DMS 273 (cell line): ENCODE data around the gene NEURL1.

Source experiments
- DNase-seq: peaks from one replicate; lab custom pipeline; 2025; ENCODE audit not compliant: unreplicated experiment; lab: John Stamatoyannopoulos, UW

Gene NEURL1, protein sequence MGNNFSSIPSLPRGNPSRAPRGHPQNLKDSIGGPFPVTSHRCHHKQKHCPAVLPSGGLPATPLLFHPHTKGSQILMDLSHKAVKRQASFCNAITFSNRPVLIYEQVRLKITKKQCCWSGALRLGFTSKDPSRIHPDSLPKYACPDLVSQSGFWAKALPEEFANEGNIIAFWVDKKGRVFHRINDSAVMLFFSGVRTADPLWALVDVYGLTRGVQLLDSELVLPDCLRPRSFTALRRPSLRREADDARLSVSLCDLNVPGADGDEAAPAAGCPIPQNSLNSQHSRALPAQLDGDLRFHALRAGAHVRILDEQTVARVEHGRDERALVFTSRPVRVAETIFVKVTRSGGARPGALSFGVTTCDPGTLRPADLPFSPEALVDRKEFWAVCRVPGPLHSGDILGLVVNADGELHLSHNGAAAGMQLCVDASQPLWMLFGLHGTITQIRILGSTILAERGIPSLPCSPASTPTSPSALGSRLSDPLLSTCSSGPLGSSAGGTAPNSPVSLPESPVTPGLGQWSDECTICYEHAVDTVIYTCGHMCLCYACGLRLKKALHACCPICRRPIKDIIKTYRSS

GRCh38 chr10:103493362-103493915 lies at the start of gene NEURL1:
TSS of gene NEURL1 (plus strand) at chr10:103493705. CDS start at chr10:103494388, 683 bp downstream.
- DNase-seq = peak; percentile 66

- DNase-seq = no peak
Observed at GRCh38 chr10:103444478-103444877, 49.0 kb upstream of the NEURL1 start.

GRCh38 chr10:103445366-103445765 lies 48.1 kb upstream of the NEURL1 start:
- no peak for DNase-seq

DNA sequence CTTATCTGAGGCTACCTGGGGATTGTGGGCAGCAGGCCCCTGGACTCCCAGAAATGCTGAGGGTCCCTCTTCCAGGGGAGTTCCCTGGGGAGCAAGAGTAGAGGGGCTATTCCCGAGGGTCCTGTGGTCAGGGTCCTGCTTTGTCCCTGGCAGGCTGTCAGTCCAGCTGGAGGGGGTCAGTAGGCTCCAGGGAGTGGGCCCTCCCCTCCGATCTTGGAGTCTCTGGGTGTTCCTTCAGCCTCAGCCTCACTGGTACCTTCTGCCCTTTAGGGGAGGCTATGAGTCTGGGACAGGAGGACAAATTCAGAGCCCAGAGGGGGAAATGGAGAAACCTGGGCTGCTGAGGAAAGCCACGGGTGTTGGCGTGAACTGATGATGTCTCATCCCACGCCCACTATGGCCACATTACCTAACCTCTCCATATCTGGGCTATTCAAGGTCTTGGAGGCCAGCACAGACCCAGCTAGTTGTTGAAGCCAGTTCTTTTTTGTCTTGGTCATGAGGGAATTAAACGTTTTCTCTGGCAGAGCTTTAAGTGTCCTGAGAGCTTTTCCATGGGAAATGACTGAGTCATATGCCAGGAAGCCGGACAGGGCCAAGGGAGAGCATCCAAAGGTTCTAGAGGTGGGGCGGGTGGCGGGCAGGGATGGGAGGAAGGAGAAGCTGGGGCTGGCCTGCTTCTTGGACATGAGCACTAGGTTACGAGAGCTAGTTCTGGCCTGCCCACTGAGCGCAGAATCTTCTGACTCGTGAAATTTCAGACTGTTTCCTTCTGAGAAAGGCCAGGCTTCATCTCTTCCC lies 47.5 kb upstream of the NEURL1 start:
- DNase-seq = no peak

DNA sequence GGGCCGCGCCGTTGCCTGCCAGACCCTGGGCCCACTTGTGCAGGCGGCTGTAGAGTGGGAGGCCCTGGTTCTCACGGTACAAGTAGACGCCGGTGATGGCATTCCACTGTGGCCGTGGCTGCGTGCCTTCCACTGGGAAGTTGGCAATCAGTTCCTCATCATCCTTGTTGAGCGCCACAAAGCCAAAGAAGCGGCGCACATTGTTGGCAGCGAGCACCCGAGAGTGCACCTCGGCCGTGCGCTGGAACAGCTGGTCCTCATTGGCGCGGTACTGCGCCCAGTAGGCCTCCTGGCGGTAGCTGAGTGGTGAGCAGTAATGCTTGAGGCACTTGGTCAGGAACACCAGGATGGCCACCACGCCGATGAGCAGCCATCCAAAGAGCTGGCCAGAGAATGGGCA lies 46.3 kb upstream of the NEURL1 start:
- DNase-seq = no peak

DNA sequence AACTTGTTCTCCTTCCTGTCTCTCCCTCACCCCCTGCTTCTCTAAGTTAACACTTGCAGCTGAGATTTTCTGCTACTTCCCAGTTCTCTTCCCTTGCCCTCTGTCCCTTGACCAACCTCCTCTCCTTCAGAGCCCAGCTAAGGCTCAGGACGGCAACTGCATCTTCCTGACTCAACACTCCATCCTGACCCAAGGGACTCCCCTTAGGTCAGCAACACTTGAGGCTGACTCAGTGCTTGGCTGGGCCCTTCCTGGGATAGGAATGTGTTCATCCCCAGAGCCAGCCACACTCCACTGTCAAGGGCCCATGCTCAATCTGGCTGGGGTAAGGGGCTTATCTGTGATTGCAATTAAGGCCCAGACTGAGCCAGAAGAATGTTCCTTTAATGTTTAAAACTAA lies 44.8 kb upstream of the NEURL1 start:
- DNase-seq = no peak

DNA sequence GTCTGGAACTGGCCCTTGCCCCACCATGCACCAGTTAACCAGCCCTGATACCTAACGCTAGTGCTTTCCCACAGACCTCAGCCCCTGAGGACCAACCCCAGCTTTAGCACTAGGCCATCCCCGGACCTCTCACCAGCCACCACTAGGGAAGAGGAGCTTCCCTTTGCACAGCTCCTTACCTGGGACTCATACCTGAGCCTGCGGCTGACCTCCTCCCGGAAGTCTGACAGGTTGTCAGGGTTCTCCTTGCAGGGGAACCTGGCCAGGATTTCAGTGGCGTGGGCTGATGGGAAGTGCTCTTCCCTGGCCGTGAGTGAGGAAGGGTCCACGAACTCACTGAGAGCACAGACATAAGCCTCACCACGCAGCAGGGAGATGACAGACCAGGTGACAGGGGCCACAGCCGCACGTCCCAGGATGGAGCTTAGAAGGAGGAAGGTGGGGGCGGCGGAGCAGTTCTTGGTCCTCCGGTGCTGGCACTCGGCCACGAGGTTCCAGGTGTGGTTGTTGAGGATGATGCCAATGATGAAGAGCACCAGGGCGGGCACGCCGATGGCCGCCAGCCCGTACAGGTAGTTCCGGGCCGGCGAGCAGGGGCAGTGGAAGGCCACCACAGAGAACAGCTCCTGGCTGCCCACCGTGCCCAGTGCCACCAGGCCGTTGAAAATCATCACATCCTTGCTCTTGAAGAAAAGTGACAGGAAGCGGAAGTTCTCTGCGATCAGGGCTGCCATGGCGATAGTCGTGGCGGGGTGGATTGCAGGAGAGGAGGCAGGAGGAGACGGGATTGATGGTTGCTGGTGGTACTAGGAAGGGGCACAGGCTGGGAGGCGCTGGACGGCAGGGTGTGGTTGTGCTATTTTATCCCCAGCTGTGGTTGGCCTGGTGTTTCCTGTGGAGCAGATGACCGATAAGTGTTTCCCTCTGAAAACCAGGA lies 44.0 kb upstream of the NEURL1 start:
- DNase-seq = no peak

DNA sequence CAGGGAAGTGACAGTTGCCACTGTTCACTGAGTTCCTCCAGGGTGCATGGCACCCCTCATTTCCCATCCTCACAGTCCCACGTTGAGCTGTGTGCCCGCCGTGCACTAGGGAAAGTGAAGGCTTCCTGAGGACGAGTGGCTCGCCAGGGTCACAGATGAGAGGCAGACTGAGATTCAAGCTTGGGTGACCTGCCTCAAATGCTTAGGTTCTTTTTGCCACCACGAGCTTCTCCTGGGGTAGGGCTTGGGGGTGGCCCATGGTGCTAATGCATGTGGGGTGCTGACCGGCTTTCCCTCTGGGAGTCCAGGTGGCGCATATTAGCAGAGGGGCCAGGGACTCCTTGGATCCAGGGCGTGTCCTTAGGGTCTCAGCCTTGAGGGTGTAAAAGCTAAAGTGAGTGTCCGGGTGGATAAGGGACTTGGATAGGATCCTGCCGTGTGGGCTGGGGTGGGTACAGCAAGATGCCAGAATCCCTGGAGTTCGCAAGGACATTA lies 43.3 kb upstream of the NEURL1 start:
- DNase-seq = no peak

DNA sequence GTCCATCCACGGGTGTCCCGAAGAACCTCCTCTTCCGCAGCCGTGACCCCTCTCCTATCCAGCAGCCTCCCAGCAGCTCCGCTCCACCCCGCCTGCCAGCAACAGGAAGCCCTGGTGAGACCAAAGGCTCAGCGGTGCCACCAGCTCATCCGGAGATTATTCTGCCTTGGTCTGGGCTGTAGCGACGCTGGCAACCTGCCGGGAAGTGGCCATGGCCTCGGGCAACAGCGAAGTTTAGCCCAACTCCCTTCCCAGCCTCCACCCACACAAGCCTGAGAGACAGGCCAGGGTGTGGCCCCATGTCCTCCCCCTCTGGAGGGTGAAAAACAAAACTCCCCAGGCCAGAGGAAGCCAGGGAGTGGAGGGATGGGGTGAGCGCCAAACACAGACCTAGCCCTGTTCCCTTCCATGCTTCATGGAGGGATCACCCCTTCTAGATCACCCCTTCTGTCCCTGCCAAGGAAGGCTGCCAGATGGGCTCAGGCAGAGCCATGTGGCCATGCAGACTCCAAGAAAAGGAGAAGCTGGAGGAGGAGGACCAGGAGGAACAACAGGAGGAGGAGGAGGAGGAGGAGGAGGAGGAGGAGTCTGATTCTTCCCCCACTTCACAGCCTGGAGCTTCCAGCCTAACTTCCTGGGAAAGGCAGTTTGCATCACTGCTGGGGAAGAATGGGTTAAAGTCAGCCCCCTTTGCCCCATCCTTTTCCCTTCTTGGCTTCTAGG lies 42.3 kb upstream of the NEURL1 start:
- DNase-seq = peak; percentile 56

- peak; percentile 66 for DNase-seq
Observed at GRCh38 chr10:103451831-103452505, 41.5 kb upstream of the NEURL1 start, which contains the start of gene CALHM2. TSS of gene CALHM2 (minus strand) at chr10:103452370. CDS start at chr10:103449941, 2,429 bp downstream.

DNA sequence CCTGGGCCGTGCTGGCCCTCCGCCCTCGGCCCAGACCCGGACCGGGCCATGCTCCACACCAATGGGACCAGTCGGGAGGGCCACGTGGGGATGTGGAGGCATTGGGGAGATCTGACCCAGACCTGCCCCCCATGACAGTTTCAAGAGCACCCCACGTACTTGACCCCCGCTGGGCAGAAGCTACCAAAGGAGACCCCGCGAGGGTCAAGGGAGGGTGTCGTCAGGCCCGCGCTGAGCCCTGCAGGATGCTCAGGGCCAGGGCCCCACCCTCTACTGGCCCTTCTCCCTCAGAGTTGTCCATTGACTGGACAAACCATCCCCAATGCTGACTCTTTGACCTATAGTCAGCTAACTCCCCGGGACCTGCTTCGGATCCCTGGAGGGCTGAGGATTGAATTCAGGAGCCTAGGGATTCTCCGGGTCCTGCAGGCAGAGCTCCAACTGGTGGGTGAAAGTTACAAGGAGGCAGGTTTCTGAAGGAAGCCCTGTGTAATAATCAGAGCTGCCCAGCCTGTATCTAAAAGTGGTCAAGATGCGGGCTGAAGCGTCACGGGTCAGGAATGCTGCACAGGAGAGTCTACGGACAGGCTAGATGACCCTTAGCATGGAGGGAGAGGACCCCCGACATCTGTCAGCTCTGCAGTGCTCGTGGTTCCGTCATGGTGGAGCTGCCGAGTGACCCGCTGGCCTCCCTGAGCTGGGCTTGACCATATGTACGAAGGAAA lies 40.8 kb upstream of the NEURL1 start:
- no peak for DNase-seq

DNA sequence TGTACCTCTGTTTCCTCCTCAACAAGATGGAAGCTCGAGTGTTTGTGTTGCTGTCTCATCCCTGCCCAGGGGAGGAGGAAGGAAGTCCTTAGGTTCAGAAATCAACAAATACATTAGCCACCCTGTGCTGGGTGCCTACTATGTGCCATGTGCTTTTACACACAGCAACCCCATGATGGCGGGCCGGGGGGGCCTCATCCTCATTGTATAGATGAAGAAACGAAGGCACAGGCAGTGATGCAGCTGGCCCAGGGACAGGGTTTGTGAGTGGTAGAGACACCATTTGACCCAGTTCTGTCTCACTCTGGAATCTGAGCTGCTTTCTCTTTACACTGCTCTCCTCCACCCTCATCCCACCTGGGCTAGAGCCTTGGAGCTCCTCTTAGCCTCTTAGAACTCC lies 39.5 kb upstream of the NEURL1 start:
- no peak for DNase-seq

DNA sequence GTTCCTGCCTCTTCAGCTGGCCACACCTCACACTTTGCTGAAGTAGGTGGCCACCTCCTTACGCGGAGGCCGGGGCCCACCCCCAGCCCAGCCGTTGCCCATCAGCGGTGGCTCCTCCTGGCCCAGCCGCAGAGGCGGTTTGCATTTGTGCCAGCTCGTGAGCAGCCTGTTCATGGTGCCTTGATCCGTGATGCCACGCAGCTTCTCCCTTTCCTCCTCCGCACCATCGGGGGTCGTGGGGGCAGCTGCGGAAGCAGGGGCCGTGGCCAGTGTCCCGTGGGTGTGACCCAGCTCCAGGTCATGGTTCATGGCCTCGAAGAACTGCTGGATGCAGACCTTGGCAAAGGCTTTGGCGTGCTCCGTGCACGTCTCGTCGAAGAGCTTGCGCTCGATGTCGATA lies 38.3 kb upstream of the NEURL1 start:
- DNase-seq = no peak

DNA sequence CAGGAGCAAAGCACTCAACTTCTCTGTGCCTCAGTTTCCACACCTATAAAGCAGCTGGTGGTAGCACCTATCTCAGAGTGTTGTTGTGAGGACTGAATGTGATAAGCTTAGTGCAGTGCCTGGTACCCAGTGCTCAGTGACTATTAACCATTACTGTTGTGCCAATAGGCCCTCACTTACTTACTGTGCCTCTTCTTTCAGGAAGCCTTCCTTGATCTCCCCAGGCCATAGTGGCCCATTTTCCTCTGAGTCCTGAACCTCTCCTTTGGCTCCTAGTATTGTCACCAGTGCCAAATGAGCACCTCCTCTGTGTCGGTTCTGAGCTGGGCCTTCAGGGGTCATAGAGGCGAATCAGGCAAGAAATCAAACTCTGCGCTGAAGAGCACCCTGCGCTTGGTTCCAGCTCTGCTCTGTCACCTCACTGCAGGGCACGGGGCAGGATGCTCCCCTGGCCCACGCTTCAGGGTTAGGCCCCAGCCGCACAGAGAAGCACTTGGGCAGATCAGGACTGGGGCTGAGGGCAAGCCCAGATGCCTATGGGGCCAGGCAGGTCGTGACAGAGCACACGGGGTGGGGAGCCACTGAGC lies 37.3 kb upstream of the NEURL1 start:
- no peak for DNase-seq

- peak; percentile 35 for DNase-seq
Observed at GRCh38 chr10:103457176-103457712, 36.3 kb upstream of the NEURL1 start.

DNA sequence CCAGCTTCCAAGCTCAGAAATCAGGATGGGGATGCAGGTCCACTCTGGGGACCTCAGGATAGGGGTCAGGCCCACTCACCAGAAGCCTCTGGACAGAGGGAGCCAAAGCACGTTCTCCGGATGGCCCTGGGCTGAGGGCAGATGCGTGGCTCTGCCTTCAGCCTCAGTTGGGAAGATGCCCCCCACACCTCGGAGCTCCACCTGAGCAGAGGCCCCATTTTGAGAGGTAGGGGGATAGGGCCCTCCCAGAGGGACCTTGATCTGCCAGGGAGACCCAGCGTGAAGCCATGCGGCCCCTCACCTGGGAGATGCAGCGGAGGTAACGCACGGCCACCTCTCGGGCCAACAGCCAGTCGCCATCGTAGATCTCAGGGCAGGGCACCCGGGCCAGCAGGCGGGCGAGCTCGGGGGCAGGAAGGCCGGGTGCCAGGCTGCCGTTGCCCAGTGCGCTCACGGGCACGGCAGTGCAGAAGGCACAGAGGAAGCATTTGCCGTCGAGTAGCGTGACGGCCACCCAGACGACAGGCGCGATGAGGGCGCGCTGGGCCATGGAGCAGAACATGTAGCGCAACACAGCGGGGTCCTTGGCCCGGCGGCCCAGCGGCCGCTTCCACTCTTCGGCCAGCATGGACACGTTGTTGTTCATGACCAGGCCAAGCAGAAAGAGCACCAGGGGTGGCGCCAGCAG lies 35.5 kb upstream of the NEURL1 start:
- DNase-seq = no peak

- peak; percentile 53 for DNase-seq
Observed at GRCh38 chr10:103458720-103459119, 34.8 kb upstream of the NEURL1 start, which contains the start of gene CALHM1. TSS of gene CALHM1 (minus strand) at chr10:103458900. CDS start at chr10:103458751, 149 bp downstream.
